HCT116 (cell line): ENCODE data around the gene AXDND1. TPM values are rescaled to one million over a fixed set of nuclear protein-coding genes. Genes with fewer than 3 reads are reported as not detected.

Experiments
- ATAC-seq: fragments of 200-7000 bp; cut with Tn5 transposase; 2 replicates; pipeline ENCODE4 v1.9.1; 2020; ENCODE audit warnings: mild to moderate bottlenecking, moderate library complexity
- BruUV-seq: library from RNA; stranded (reverse); fragments of 400-500 nt; replicated peaks from 2 replicates; lab custom pipeline; 2021; lab: Mats Ljungman, UMichigan
- CTCF ChIA-PET: fragments of 300-600 bp; sonication (Branson Sonifier 250); formaldehyde crosslinking; loops from one replicate; lab custom pipeline; 2021; ENCODE audit warnings: antibody characterized with exemption; lab: Charles Lee
- POLR2A ChIA-PET: fragments of 300-600, 350-600 bp; sonication (Branson Sonifier 250); formaldehyde crosslinking; loops from one replicate; lab custom pipeline; 2021; ENCODE audit warnings: antibody characterized with exemption; lab: Charles Lee
- RAD21 ChIA-PET, 2 experiments: fragments of 300-600 bp; sonication (Branson Sonifier 250); formaldehyde crosslinking; loops; one replicate each; lab custom pipeline; 2023; ENCODE audit warnings: low total read pairs in 2 of 2; ENCODE audit not compliant: uncharacterized antibody in 2 of 2, unreplicated experiment in 2 of 2, low non-redundant PET in 1 of 2; lab: Charles Lee
- DNase-seq: peaks from one replicate; pipeline ENCODE4 v3.0.0-alpha.2; 2010; ENCODE audit warnings: low read depth, low spot score
- H2AFZ ChIP-seq: fragments of 200-600 bp; shearing (Covaris generic), sonication (generic); 2 replicates; pipeline ENCODE4 v1.6.1; 2017; ENCODE audit warnings: low read depth, mixed run types, mixed read lengths, antibody characterized with exemption, low read length; ENCODE audit not compliant: poor library complexity, severe bottlenecking
- H3K27ac ChIP-seq: 2 replicates; pipeline ENCODE4 v1.5.1; 2012; ENCODE audit warnings: low read depth, low read length
- H3K27me3 ChIP-seq: fragments of 200-600 bp; sonication (generic); 2 replicates; pipeline ENCODE4 v1.6.1; 2016; ENCODE audit warnings: mixed run types, low read length, mixed read lengths; ENCODE audit not compliant: insufficient read depth
- H3K36me3 ChIP-seq, 2 experiments: fragments of 200-500 bp in 1 of 2; fragments of 200-600 bp in 1 of 2; sonication (Bioruptor generic) in 1 of 2; sonication (generic) in 1 of 2; 2 replicates each; pipeline versions ENCODE4 v1.5.1 to v1.6.1; 2014 to 2016; ENCODE audit warnings: low read length in 2 of 2, inconsistent platforms in 1 of 2, mixed read lengths in 1 of 2, mixed run types in 1 of 2; ENCODE audit not compliant: insufficient read depth in 2 of 2, control insufficient read depth in 1 of 2
- H3K4me1 ChIP-seq, 2 experiments: fragments of 200-600 bp in 1 of 2; sonication (generic) in 1 of 2; 2 replicates each; pipeline versions ENCODE4 v1.5.1 to v1.6.1; 2012 to 2017; ENCODE audit warnings: low read length in 2 of 2, inconsistent platforms in 1 of 2, mild to moderate bottlenecking in 1 of 2, mixed read lengths in 1 of 2, mixed run types in 1 of 2, moderate library complexity in 1 of 2; ENCODE audit not compliant: insufficient read depth in 2 of 2, control insufficient read depth in 1 of 2
- H3K4me2 ChIP-seq: fragments of 200-600 bp; sonication (generic); 2 replicates; pipeline ENCODE4 v1.6.1; 2017; ENCODE audit warnings: mixed run types, low read length, mixed read lengths
- H3K4me3 ChIP-seq, 2 experiments: fragments of 200-600 bp in 1 of 2; sonication (generic) in 1 of 2; replicated peaks in 1 of 2; 2 replicates each; pipeline ENCODE4 v1.5.1; 2011 to 2016; ENCODE audit warnings: low read length in 2 of 2, control low read depth in 1 of 2, low read depth in 1 of 2, mild to moderate bottlenecking in 1 of 2, mixed read lengths in 1 of 2, mixed run types in 1 of 2
- H3K79me2 ChIP-seq: fragments of 200-600 bp; sonication (generic); 2 replicates; pipeline ENCODE4 v1.6.1; 2017; ENCODE audit warnings: mild to moderate bottlenecking, mixed run types, low read length, moderate library complexity, mixed read lengths; ENCODE audit not compliant: insufficient read depth
- H3K9ac ChIP-seq: fragments of 200-600 bp; sonication (generic); 2 replicates; pipeline ENCODE4 v1.6.1; 2016; ENCODE audit warnings: low read length, mixed read lengths
- H3K9me2 ChIP-seq: fragments of 200-600 bp; sonication (generic), shearing (Covaris generic); 2 replicates; pipeline ENCODE4 v1.6.1; 2017; ENCODE audit warnings: mixed run types, mild to moderate bottlenecking, moderate library complexity; ENCODE audit not compliant: insufficient read depth
- H3K9me3 ChIP-seq, 2 experiments: fragments of 200-500 bp in 1 of 2; fragments of 200-600 bp in 1 of 2; sonication (Bioruptor generic) in 1 of 2; sonication (generic) in 1 of 2; 2 replicates each; pipeline ENCODE4 v1.6.1; 2014 to 2017; ENCODE audit warnings: low read length in 2 of 2, mixed read lengths in 2 of 2, inconsistent platforms in 1 of 2, low read depth in 1 of 2, mild to moderate bottlenecking in 1 of 2, mixed run types in 1 of 2, moderate library complexity in 1 of 2; ENCODE audit not compliant: control insufficient read depth in 1 of 2, insufficient read depth in 1 of 2
- H4K20me1 ChIP-seq: fragments of 200-600 bp; sonication (generic), shearing (Covaris generic); 2 replicates; pipeline ENCODE4 v1.6.1; 2017; ENCODE audit warnings: mixed run types, mild to moderate bottlenecking, moderate library complexity; ENCODE audit not compliant: insufficient read depth
- CBX3 ChIP-seq: IDR thresholded peaks from 2 replicates; pipeline ENCODE4 v1.6.1; 2012; ENCODE audit warnings: low read depth
- CEBPB ChIP-seq: IDR thresholded peaks from 2 replicates; pipeline ENCODE4 v1.6.1; 2012; ENCODE audit warnings: low read depth
- EGR1 ChIP-seq: IDR thresholded peaks from 2 replicates; pipeline ENCODE4 v1.6.1; 2012; ENCODE audit warnings: low read depth
- ELF1 ChIP-seq: IDR thresholded peaks from 2 replicates; pipeline ENCODE4 v1.6.1; 2012; ENCODE audit warnings: low read depth, borderline replicate concordance
- EZH2 ChIP-seq: fragments of 200-600 bp; sonication (generic); IDR thresholded peaks from 2 replicates; pipeline ENCODE4 v1.6.1; 2017; ENCODE audit warnings: antibody characterized with exemption, mixed run types
- FOSL1 ChIP-seq: IDR thresholded peaks from 2 replicates; pipeline ENCODE4 v1.6.1; 2012; ENCODE audit warnings: low read depth
- JUND ChIP-seq: IDR thresholded peaks from 2 replicates; pipeline ENCODE4 v1.6.1; 2012
- POLR2A ChIP-seq: IDR thresholded peaks from 2 replicates; pipeline ENCODE4 v1.7.0; 2011; ENCODE audit warnings: borderline replicate concordance; ENCODE audit not compliant: insufficient read depth, insufficient read length; ENCODE audit errors: extremely low read depth
- SIN3A ChIP-seq: IDR thresholded peaks from 2 replicates; pipeline ENCODE4 v1.6.1; 2012; ENCODE audit warnings: low read depth
- SRF ChIP-seq: IDR thresholded peaks from 2 replicates; pipeline ENCODE4 v1.6.1; 2012; ENCODE audit warnings: low read depth
- TCF7L2 ChIP-seq: IDR thresholded peaks from 2 replicates; pipeline ENCODE4 v1.7.0; 2011; ENCODE audit warnings: borderline replicate concordance, inconsistent platforms; ENCODE audit not compliant: insufficient read depth, insufficient read length; ENCODE audit errors: extremely low read depth
- YY1 ChIP-seq: IDR thresholded peaks from 2 replicates; pipeline ENCODE4 v1.6.1; 2011; ENCODE audit warnings: low read length, low read depth, moderate library complexity, mild to moderate bottlenecking; ENCODE audit not compliant: insufficient replicate concordance; ENCODE audit errors: extremely low read depth
- ZNF274 ChIP-seq: fragments of 200-500 bp; sonication (Bioruptor generic); IDR thresholded peaks from 2 replicates; pipeline ENCODE4 v1.6.1; 2014; ENCODE audit warnings: mild to moderate bottlenecking, low read depth, low read length, inconsistent platforms
- intact Hi-C: fragments of 100-400 bp; cut with micrococcal nuclease; formaldehyde crosslinking; loops from 2 replicates; pipeline ENCODE4 v1.10.0; 2022
- total RNA-seq: library from RNA; stranded (reverse); gene quantifications from one replicate; pipeline ENCODE4 v1.2.1, GENCODE V29; 2021; ENCODE audit not compliant: unreplicated experiment
- TF ChIP-seq, protein P1 (sequence below): IDR thresholded peaks from 2 replicates; pipeline ENCODE4 v1.6.1; 2012; ENCODE audit warnings: low read depth
- TF ChIP-seq, protein P2 (sequence below): IDR thresholded peaks from 2 replicates; pipeline ENCODE4 v1.6.1; 2012
- TF ChIP-seq, protein P3 (sequence below): IDR thresholded peaks from 2 replicates; pipeline ENCODE4 v1.6.1; 2012
- TF ChIP-seq, protein P4 (sequence below): IDR thresholded peaks from 2 replicates; pipeline ENCODE4 v1.6.1; 2011; ENCODE audit warnings: mild to moderate bottlenecking, low read length, moderate library complexity; ENCODE audit not compliant: insufficient replicate concordance; ENCODE audit errors: extremely low read depth

Gene AXDND1
- total RNA-seq, 1 experiment from 2014 or later = 2.3 TPM

DNA sequence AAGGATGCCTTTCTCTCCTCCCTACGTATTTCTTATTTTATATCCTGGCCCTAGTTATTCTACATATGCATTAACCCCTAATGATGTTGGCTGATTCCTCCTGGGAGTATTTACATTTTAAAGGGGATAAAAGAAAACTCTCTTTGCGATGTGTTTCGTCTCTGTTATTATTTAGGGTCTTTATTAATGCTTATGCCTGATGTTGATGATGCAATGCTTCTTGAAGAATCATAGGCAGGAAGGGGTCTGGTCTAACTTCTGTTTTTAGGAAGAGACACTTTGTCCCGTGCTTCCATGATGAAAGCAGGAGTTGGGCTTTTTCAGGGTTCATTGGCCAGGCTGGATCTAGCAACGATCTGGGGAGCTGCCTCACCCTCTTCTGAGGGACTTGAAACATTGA is 210.7 kb downstream of the AXDND1 start:
- no peak overlapping the region for H3K9ac ChIP-seq
- no peaks in the 10 kb centered on the region for H3K79me2 ChIP-seq
- ChIA-PET POLR2A (no interaction called here), RAD21 (no interaction called here), CTCF (no interaction called here)
- no peaks in the 10 kb centered on the region for H3K9me3 ChIP-seq
- H3K4me2 ChIP-seq = no peak overlapping the region
- H3K9me2 ChIP-seq = no peaks in the 10 kb centered on the region
- ATAC-seq (no peak), DNase-seq (no peak)
- no peaks in the 10 kb centered on the region for H4K20me1 ChIP-seq
- TF ChIP-seq, protein P1, sequence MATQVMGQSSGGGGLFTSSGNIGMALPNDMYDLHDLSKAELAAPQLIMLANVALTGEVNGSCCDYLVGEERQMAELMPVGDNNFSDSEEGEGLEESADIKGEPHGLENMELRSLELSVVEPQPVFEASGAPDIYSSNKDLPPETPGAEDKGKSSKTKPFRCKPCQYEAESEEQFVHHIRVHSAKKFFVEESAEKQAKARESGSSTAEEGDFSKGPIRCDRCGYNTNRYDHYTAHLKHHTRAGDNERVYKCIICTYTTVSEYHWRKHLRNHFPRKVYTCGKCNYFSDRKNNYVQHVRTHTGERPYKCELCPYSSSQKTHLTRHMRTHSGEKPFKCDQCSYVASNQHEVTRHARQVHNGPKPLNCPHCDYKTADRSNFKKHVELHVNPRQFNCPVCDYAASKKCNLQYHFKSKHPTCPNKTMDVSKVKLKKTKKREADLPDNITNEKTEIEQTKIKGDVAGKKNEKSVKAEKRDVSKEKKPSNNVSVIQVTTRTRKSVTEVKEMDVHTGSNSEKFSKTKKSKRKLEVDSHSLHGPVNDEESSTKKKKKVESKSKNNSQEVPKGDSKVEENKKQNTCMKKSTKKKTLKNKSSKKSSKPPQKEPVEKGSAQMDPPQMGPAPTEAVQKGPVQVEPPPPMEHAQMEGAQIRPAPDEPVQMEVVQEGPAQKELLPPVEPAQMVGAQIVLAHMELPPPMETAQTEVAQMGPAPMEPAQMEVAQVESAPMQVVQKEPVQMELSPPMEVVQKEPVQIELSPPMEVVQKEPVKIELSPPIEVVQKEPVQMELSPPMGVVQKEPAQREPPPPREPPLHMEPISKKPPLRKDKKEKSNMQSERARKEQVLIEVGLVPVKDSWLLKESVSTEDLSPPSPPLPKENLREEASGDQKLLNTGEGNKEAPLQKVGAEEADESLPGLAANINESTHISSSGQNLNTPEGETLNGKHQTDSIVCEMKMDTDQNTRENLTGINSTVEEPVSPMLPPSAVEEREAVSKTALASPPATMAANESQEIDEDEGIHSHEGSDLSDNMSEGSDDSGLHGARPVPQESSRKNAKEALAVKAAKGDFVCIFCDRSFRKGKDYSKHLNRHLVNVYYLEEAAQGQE = no peak
- TF ChIP-seq, protein P2, sequence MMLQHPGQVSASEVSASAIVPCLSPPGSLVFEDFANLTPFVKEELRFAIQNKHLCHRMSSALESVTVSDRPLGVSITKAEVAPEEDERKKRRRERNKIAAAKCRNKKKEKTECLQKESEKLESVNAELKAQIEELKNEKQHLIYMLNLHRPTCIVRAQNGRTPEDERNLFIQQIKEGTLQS = no peak
- TF ChIP-seq SIN3A = no peak
- TF ChIP-seq EZH2 = no peak
- TF ChIP-seq CBX3 = no peak
- TF ChIP-seq YY1 = no peak
- TF ChIP-seq JUND = no peak
- no peak for TF ChIP-seq FOSL1
- TF ChIP-seq POLR2A = no peak
- TF ChIP-seq TCF7L2 = no peak
- TF ChIP-seq ZNF274 = no peak
- TF ChIP-seq, protein P3, sequence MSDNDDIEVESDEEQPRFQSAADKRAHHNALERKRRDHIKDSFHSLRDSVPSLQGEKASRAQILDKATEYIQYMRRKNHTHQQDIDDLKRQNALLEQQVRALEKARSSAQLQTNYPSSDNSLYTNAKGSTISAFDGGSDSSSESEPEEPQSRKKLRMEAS = no peak
- TF ChIP-seq, protein P4, sequence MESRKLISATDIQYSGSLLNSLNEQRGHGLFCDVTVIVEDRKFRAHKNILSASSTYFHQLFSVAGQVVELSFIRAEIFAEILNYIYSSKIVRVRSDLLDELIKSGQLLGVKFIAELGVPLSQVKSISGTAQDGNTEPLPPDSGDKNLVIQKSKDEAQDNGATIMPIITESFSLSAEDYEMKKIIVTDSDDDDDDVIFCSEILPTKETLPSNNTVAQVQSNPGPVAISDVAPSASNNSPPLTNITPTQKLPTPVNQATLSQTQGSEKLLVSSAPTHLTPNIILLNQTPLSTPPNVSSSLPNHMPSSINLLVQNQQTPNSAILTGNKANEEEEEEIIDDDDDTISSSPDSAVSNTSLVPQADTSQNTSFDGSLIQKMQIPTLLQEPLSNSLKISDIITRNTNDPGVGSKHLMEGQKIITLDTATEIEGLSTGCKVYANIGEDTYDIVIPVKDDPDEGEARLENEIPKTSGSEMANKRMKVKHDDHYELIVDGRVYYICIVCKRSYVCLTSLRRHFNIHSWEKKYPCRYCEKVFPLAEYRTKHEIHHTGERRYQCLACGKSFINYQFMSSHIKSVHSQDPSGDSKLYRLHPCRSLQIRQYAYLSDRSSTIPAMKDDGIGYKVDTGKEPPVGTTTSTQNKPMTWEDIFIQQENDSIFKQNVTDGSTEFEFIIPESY = no peak
- no peak for TF ChIP-seq SRF
- no peak for TF ChIP-seq ELF1
- TF ChIP-seq CEBPB = no peak
- no peak for TF ChIP-seq EGR1
- intact Hi-C loops = no loop called here
- no peak overlapping the region for H3K4me3 ChIP-seq
- no peaks in the 10 kb centered on the region for H3K27me3 ChIP-seq
- no peak overlapping the region for H3K27ac ChIP-seq
- H3K36me3 ChIP-seq = no peaks in the 10 kb centered on the region
- no TSS peak for BruUV-seq
- no peak overlapping the region for H2AFZ ChIP-seq
- H3K4me1 ChIP-seq = no peaks in the 10 kb centered on the region
